HG03354 (cell line): ENCODE measurements around the gene NELFB.

Experiments
- ATAC-seq: cut with Tn5 transposase; IDR thresholded peaks from one replicate; pipeline ENCODE4 v1.9.1; 2021; ENCODE audit warnings: mild to moderate bottlenecking; ENCODE audit not compliant: unreplicated experiment, poor library complexity, severe bottlenecking

The NELFB gene

DNA sequence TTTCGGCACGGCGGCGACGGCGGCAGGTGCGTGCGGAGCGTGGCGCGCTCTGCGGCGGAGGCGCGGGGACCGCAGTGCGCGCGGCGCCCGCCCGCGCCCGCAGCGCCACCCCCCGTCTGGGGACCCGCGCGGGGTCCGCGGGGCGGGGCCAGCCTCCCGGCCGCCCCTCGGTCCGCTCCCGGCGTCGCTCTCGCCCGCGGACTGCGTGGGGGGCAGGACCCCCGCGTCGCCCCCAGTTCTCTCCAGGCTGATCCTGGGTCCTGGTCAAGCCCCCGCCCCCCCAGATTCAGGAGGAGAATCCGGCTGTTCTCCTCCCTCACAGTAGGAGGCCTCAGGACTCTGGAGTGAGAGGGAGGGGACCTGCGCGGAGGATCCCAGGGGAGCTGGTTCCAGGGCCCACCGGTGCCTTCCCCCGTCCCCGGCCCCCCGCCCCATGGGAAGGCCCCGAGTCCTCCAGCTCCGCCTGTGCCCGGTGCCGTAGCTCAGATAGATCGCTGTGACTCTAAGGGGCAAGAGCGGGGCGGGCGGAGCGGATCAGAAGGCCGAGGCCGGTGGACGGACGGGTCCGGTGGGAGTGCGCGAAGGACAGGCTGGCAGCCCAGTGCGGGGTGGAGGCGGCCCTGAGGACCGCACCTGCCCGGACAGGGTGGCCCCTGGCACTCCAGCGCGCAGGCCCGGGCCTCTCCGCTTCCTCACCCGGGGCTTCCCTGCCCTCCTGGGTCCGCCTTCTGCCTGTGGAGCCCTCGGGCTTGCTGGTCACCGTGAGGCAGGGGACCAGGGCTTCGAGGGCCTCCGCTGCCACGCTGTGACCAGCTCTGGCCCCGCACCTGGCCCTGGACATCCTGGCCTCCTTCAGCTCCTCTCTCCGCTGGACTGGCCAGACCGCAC, 32.7 kb upstream of the NELFB start, which contains the start of gene RNF208:
RNF208 (minus strand) TSS at position 51 of the 888 bp plus-strand sequence. CDS start 1,028 bp downstream, outside the sequence.
- no peak for ATAC-seq

DNA sequence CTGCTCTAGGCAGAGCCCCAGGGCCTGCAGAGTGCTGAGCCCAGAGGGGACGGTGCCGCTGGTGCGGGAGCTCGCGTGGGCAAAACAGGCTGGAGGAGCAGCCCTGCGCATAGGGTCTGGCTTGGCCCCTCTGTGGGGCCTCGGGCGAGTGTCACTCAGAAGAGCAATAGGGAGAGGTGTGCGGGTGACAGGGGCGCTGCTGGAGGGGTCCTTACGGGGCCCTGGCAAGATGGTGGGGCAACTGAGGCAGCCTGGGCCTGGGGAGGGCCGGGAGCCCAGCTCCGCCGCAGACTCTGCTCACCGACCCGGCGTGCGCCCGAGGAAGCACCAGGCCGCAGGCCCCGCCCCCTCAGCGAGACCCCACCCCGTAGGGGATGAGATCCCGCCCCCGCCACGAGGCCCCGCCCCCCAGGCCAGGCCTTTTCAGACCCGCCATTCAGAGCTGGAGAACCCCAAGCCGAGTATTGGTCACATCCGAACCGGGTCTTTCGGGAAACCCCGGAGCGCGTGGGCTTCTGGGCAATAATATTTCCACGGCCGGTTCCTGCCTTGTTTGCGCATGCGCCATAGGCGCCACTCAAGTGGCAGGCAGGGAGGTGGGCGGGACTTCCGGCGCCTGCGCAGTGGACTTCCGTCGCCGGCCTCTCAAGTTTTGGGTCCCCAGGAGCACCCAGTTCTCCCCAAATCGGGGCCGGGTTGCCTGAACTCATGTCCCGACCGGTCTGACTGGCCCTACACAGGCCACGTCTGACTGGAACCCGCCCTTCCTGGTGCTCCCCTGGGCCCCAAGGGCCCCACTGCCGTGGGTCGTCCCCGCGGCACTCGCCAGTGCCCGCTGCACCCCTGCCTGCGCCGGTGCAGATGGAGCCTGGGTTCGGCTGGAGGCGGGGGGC, 31.8 kb upstream of the NELFB start:
- peak; percentile 74 for ATAC-seq

DNA sequence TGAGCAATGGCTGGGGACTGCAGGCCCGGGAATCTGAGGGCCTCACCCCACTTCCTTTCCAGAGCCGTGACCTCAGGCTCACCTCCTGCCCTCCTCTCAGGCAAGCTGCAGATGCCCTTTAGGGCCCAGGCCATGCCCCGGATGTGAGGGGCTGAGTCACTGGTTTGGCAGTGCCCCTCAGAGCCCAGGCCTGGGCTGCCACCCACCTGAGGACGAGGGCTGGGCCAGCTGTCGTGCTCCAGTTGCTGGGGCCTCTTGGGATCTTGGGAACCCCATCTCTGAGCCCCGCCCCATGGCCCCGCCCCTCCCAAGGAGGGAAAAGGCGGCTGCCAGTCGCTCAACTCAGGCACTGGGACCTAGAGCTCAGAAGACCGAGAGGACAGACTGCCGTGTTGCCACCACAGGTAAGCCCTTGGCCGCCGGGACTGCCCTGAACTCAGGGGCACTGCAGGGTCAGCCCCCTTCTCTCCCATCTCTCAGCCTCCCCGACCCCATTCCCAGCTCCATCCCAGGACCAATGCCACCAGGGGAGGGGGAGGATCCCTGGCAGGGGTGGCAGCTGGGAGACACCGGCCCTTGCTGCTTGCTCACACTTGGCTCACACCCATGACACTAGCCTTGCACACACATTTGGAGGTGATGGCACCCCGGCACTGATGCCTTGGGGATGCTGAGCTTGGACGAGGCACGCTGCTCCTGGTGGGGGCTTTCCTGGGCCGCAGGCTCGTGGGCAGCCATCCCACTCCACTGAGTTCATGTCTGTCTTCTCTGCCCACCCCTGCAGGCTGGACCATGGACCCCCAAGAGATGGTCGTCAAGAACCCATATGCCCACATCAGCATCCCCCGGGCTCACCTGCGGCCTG, 30.1 kb upstream of the NELFB start, which contains the start of gene CYSRT1:
CYSRT1 (plus strand) TSS at position 345 of the 865 bp plus-strand sequence; CDS start at position 793, 448 bp downstream.
- no peak for ATAC-seq

DNA sequence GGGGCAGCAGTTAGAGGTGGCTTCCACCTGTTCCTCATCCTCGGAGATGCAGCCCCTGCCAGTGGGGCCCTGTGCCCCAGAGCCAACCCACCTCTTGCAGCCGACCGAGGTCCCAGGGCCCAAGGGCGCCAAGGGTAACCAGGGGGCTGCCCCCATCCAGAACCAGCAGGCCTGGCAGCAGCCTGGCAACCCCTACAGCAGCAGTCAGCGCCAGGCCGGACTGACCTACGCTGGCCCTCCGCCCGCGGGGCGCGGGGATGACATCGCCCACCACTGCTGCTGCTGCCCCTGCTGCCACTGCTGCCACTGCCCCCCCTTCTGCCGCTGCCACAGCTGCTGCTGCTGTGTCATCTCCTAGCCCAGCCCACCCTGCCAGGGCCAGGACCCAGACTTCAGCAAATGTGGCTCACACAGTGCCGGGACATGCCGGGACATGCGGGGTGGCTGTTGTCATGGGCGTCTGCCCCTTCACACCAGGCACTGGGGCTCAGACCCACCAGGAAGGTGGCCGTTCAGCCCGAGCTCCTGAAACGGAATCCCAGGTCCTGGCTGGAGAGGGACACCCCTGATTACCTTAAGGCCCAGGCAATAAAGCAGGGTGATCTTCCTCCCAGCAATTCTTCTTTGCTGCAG, 29.3 kb upstream of the NELFB start:
- ATAC-seq: no peak

DNA sequence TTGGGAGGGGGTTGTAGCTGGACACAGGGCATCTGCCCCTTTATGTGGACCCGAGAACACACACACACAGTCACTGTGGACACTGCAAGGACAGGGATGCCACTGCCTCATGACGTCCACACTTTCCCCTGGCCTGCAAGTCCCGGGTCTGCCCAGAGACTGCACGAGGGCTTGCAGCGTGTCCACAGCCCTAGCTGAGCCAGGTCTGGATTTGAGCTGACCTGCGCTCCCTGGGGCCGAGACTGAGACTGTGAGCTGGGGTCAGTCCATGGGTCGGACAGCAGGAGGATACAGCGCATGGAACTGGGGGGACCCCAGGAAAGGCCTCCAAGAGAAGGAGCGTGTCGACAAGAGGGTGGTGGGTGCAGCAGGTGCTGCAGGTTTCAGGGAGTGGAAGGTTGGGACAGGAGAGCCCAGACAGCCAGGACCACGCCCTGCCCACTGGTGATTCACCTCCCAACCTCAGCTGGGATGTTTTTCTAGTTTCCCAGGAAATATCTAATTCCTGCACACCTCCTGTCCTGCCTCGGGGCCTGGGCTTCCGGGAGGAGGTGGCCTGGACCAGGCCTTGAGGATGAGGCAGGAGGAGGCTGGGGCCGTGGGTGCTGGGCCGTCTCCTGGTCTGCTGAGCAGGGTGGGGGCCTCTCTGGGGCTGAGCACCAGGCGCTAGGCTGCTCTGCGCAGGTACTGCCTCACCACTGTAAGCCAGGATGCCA, 28.6 kb upstream of the NELFB start:
- ATAC-seq: no peak

DNA sequence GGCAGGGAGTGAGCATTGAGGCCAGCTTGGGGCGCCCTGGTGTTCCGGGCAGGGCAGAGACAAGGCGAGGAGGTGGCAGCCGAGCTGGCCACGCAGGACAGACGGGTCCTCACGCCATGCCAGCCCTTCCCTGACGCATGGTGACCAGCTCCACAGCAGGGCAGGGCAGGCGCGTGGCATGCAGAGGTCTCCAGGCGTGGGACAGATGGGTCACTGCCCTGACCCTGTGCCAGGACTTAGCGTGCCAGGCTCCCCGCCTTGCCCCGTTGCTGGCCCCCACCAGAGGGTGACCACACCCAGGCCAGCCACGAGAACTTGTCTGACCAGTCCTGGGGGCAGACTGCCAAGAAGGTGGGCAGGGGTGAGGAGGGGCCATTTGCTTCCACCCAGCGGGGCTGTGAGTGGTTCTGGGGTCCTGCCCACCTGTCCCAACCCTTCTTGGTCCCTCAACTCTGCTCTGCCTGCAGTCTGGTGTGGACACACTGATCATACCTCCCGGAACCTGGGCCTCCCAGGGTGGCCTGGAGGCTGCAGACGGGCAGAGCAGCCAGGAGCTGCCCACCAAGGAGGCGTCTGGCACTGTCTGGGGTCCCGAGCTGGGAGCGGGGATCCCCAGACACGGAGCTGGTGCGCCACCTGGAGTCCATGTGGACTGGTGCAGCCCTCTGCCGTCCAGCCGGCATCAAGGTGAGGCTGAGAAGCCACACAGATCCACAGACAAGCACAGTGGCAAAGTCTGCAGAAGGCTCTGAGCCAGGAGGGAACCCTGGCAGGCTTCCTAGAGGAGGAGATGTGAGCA, 27.9 kb upstream of the NELFB start, which contains the start of gene RNF224:
RNF224 (plus strand) TSS at position 449 of the 799 bp plus-strand sequence. CDS start 834 bp downstream, outside the sequence.
- ATAC-seq: no peak

DNA sequence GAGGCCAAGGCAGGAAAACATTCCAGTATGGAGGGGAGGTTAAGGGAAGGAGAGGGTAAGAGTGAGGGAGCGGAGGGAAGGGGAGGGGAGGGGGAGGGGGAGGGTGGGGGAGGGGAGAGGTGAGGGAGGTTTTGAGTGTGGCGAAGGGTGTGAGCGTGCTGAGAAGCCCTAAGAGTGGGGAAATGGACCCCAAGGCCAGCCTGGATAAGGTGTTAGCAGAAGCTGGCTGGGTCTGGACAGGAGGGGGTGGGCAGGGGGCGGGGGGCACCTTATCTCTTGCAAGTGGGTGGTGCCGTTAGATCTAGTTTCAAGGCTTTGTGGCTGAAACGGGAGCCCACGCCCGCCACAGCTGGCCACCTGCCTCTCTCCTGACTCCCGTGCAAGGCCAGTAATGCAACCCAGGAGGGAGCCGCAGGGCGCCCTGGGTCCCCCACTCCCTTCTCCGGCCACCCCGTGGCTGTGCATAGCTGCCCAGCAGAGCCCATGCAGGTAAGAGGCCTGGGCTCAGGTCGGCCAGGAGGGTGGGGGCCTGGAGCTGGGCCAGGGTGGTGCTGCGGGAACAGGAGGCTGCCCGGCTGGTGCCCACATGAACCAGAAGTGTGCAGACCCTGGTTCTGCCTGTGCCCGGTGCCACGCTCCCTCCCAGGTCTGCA, 27.1 kb upstream of the NELFB start:
- ATAC-seq: no peak

DNA sequence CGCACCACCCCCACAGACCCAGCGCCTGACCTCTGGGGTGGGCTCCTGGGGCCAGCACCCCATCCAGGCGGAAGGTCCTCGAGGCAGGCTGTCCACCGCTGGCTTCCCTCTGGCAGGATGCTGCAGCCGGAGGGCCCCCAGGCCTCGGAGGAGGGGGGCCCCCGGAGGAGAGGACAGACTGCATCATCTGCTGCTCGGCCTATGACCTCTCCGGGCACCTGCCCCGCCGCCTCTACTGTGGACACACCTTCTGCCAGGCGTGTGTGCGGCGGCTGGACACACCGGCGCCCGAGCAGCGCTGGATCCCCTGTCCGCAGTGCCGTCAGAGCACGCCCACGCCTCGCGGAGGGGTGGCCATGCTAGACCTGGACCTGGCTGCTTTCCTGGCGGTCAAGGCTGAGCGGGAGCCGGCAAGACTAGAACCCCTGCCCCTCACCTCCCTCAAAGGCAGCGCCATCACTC, 26.6 kb upstream of the NELFB start:
- no peak for ATAC-seq

DNA sequence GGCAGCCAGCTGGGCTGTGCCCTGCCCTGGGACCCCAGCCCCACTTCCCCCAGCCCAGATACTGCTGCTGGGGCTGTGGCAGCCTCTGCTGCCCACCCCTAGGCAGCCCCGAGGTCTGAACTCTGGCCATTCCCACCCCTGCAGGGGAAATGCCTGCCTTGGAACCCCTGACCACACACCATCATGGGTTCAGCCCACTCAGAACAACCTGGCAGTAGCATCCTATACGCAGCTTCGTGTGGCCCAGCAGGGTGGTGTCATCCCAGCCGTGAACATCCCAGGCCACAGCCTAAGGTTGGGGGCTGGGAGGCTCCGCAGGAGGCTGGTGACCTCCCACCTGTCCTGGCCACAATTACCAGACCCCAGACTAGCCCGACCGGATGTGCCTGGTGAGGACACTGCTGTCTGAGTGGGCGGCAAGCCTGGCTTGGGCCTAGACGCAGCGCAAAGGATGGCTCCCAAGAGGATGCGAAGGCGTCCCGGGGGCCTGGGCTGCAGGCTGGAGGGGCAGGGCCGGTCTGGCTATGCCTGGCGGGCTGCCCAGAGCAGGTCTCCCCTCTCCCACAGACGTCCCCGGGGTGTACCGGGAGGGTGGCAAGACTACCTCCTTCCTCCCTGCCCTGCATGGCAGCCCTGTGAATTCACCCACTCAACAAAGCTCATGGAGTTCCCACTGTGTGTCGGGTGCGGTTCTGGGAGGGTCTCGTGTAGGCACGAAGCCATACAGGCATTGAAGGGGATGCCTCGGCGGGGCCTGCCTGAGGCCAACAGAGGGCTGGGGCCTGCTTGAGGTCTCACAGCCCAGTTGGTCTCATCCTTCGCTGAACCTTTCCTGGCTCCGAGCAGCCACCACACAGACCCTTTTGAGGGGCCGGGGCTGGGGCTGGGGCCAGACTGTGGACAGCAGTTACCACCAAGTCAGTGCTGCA, 25.9 kb upstream of the NELFB start:
- no peak for ATAC-seq

DNA sequence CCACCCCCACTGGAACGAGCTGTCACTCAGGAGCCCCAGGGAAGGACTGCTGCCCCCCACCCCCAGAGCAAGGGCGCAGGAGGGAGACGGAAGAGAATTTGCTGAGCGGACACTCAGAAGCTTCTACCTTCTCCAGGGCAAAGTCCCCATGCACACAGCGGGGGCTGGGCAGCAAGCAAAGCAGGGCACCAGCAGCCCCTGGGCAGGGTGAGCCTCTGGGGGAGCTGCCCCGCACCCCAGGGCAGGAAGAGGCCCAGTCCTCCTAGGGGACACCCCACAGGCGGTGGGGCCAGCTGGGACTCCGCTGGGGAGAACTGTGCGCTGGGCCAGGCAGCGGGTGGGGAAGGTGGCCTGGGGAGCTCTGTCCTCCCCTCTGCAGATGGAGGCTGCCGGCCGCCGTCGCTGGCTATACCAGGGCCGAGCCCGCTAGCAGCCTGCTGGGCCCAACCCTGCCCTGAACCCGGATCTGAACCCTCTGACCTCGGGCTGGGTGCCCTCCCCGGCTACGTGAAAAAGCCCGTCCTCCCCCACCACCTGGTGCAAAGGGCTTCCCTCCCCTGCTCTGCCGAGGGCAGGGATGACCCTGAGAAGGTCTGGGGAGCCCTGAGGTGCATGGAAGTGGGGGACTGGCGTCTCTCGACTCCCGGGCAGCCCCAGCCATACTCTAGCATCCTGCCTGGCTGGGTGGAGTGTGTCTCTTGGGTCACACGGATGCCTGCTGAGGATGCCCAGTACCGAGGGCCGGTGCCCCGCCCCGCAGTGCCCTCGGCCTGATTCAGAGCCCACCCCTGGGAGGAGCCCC, 25.0 kb upstream of the NELFB start:
- no peak for ATAC-seq

DNA sequence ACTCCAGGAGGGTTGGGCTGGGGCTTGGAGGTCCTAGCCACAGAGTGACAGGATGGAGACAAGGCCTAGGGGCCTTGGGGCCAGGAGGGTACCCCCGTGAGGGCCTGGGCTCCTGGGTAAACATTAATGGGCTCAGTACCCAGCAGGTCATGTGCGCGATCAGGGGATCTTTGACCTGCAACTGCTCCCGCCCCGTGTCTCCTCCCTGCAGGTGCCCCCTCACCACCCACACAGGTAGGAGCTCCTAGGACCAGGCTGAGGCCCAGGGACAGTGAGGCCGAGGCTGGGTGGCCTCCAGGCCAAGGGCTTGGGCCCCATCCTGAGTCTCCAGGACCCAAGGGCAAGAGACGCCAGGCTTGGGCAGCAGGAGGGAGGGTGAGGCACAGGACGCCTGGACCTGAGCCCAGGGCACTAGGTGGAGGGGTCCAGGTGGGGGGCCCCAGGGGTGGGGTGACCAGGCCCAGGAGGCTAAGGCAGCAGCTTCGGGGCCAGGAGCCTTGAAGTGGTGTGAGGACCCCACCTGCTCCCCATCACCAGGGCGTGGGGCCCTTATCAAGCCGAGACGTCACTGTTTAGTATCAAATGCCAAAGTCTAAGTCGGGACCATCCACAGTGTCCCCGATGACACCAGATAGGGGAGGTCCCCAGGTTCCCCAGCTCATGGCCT, 24.3 kb upstream of the NELFB start, which contains the start of gene SLC34A3:
SLC34A3 (plus strand) TSS at position 197 of the 667 bp plus-strand sequence. CDS start 802 bp downstream, outside the sequence.
- no peak for ATAC-seq

DNA sequence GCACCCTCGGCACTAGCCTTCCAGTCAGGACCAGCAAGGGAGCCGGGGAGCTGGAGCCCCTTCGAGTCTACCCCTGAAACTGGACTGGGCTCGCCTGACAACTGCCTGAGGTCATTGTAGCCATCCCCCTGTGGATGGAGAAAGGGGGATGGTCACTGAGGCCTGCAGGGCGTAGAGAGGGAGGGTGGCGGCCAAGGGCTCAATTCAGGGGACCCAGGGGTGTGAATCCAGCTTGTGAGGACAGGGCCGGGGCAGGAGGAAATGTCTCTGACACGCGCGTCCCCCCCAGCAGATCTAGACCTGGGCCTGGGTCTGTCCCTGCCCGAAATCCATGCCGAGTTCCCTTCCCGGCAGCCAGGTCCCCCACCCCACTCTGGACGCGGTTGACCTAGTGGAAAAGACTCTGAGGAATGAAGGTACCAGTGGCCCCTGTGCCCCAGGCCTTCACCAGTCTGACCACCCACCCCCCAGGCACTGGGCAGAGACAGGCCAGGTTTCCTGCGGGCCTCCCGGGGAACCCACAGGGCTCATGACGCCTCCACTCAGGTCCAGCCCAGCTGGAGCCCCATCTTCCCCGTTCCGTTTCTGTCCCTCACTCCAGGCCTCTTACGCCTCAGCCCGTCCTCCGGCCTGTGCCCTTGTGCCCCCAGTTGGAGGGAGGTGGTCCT, 23.6 kb upstream of the NELFB start:
- no peak for ATAC-seq

DNA sequence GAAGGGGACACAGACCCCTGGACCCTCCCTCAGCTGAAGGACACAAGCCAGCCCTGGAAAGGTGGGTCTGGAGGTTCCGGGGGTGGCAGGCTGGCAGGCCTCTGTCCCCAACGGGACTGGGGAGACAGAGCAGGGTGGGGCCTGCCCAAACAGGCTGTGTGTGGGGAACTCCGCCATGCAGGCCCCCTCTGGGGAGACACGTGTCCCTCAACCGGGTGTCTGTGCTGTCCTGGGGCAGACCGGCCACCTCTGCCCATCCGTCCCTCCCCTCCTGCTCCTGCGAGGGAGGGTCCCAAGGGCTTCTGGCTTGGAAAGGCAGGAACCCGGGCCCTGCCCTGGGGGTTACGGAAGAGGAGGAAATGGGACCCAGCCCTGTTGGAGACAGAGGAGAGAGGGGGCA, 23.0 kb upstream of the NELFB start:
- no peak for ATAC-seq

DNA sequence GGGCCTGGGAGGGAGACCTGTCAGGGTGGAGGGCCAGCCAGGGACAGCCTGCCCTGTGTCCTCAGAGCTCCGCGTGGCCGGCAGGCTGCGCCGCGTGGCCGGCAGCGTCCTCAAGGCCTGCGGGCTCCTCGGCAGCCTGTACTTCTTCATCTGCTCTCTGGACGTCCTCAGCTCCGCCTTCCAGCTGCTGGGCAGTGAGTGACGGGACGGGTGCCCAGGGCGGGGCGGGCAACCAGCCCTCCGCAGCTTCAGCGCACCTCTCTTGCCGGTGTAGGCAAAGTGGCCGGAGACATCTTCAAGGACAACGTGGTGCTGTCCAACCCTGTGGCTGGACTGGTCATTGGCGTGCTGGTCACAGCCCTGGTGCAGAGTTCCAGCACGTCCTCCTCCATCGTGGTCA, 22.6 kb upstream of the NELFB start:
- no peak for ATAC-seq
